IPS-NIHi7 (cell line): ENCODE results near the gene SH3BP5.

Experiments used
- DNase-seq: peaks from one replicate; pipeline ENCODE4 v3.0.0; 2012; ENCODE audit warnings: mixed read lengths; ENCODE audit errors: extremely low spot score

The SH3BP5 gene

GRCh38 chr3:15243822-15244482, 88.4 kb downstream of the SH3BP5 start:
- DNase-seq: no peak

GRCh38 chr3:15241341-15241740, 91.0 kb downstream of the SH3BP5 start:
- DNase-seq: peak; percentile 23

GRCh38 chr3:15229262-15229661, 103.1 kb downstream of the SH3BP5 start:
- DNase-seq: no peak

- no peak for DNase-seq
Observed at GRCh38 chr3:15228147-15228546, 104.2 kb downstream of the SH3BP5 start.

DNA sequence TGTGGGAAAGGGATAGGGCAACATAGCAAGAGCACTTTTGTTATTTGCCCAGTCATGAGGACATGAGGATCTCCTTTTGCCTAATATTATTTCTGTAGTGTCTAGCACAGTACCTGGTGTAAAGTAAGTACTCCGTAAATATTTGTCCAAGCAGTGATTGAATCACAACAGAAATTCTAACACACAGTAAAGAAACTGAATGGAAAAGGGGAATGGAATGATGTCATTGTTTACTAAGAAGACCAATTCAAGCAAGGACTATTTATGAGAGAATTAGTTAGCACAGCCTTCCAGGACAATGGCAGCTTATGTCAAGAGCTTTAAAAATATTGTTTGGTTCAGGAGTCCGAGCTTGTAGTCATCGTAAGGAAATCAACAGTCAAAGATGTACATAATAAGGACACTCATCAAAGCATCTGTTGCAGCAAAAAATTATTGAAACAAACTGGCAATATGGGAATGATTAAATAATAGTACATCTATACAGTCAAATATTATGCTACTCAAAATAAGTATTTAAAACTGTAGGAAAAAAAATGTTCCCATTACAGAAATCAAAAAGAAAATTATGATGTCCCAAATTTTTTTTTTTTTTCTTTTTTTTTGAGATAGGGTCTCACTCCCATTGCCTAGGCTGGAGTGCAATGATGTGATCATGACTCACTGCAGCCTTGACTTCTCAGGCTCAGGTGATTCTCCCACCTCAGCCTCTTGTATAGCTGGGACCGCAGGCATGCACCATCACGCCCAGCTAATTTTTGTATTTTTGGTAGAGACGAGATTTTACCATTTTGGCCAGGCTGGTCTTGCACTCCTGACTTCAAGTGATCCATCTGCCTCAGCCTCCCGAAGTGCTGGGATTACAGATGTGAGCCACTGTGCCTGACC, 108.5 kb downstream of the SH3BP5 start:
- no peak for DNase-seq

DNA sequence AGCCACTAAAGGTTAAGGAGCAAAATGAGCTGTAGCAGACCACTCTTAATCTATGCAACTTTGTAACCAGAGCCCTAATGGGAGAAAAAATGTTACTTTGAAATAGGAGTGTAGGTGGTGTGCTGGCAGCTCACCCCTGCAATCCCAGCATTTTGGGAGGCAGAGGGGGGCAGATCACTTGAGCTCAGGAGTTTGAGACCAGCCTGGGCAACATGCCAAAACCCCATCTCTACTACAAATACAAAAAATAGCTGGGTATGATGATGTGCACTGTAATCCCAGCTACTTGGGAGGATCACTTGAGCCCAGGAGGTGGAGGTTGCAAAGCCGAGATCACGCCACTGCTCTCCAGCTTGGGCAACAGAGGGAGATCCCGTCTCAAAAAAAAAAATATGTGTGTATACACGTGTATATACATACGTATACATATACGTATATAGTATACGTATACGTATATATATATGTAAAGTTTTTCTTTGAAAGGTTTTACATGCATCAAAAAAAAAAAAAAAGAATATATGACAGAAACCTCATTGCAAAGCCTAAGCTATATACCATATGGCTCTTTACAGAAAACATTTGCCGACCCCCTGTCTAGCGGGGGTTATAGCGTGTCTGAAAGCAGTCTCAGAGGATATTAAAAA, 110.7 kb downstream of the SH3BP5 start:
- DNase-seq: no peak

- no peak for DNase-seq
Observed at GRCh38 chr3:15220661-15221060, 111.7 kb downstream of the SH3BP5 start.

DNA sequence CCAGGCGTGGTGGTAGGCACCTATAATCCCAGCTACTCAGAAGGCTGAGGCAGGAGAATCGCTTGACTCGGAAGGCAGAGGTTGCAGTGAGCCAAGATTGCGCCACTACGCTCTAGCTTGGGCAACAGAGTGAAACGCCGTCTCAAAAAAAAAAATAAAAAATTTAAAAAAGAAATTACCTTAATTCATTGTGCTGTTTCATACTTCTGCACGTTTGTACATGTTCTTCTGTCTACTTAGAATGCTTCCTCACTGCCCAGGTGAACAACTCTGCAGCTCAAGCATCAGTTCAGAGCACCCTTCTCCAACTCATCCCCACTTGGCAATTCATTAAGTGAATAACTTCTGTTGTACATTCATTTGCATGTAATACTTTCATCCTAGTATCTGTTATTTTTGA, 112.3 kb downstream of the SH3BP5 start:
- no peak for DNase-seq

DNA sequence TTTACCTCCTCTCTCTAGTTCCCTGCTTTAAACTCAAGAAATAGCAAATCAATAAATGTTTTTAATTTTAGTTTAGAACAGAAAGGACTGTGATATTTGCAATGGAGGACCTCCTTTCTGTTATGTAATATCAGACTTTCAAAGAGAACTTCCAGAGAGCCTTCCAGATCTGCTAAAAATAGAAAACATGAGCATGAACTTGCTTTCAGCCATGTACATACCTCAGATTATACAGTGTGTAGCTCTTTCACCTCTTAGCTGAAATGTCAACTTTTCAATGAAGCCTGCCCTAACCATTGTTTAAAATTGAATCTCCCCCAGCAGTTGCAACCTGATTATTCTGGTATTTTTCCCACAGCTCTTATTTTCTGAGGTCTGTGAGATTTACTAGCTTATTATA, 113.7 kb downstream of the SH3BP5 start:
- no peak for DNase-seq

- DNase-seq: no peak
Observed at GRCh38 chr3:15217841-15218267, 114.5 kb downstream of the SH3BP5 start.

DNA sequence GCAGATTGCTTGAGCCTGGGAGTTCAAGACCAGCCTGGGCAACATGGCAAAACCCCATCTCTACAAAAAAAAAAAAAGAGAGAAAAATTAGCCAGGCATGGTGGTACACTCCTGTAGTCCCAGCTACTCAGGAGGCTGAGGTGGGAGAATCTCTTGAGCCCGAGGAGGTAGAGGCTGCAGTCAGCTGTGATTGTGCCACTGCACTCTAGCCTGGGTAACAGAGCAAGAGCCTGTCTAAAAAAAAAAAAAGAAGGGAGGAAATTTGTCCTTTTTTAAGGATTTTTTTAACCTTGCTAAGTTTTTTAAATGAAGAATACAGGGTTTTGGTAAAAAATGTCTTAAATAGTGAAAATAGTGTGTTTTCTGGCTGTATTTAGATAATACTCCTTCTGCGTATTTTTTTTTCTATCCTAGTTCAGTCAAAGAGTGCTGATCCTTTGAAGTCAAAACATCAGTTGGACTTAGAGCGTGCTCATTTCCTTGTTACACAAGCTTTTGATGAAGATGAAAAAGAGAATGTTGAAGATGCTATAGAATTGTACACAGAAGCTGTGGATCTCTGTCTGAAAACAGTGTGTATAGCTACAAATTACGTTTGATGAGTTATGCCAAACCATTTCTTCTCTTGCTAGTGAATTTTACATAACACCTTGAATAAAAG, 115.2 kb downstream of the SH3BP5 start:
- no peak for DNase-seq

GRCh38 chr3:15216501-15216900, 115.9 kb downstream of the SH3BP5 start:
- no peak for DNase-seq

- DNase-seq: no peak
Observed at GRCh38 chr3:15215996-15216395, 116.4 kb downstream of the SH3BP5 start.

- no peak for DNase-seq
Observed at GRCh38 chr3:15214758-15215157, 117.6 kb downstream of the SH3BP5 start.

DNA sequence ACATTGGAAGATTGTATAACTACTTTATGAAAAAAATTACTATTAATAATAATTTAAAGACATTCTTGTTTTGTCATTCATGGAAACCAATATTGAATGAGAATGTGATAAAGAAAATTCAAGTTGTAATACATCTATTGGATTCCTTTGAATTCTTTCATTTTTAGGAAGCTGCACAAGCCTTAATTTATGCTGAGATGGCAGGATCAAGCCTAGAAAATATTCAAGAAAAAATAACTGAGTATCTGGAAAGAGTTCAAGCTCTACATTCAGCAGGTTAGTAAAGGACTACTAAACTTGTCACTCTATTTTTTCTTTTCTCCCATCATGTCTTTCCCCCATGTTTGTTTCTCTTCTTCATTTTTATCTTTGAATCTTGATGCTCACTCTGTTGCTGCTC, 120.4 kb downstream of the SH3BP5 start:
- DNase-seq: no peak

GRCh38 chr3:15207836-15208504, 124.4 kb downstream of the SH3BP5 start:
- no peak for DNase-seq

DNA sequence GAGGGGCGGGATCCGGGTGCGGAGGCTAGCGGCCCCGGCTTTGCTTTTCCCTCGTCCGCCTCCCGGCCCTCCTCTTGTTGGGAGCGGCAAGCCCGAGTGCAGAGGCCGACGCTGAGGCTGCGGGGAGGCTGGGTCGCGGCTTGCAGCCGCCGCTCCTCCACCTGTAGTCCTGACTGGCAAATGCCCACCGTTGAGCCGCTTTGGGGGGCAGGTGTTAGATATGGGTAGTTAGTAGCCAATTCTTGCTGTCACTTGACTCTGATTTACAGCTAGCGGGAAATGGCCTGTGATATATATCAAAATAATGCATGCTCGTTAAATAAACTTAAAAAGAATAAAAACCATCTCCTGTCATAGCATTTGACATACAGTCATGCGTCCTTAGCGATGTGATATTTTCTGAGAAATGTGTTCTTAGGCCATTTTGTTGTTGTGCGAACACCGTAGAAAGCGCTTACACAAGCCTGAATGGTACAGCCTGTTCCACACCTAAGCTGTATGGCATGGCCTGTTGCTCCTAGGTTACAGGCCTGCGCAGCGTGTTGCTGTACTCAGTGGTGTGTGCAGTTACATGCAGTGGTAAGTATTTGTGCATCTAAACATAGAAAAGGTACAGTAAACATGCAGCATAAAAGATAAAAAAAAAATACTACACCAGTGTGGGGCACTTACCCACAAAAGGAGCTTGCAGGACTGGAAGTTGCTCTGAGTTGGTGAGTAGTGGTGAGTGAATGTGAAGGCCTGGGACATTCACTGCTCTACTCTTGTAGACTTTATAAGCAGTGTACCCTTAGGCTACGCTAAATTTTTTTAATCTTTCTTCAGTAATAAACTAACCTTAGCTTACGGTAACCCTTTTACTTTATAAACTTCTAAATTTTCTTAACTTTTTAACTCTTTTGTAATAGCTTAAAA, 125.5 kb downstream of the SH3BP5 start:
- DNase-seq: peak; percentile 69

DNA sequence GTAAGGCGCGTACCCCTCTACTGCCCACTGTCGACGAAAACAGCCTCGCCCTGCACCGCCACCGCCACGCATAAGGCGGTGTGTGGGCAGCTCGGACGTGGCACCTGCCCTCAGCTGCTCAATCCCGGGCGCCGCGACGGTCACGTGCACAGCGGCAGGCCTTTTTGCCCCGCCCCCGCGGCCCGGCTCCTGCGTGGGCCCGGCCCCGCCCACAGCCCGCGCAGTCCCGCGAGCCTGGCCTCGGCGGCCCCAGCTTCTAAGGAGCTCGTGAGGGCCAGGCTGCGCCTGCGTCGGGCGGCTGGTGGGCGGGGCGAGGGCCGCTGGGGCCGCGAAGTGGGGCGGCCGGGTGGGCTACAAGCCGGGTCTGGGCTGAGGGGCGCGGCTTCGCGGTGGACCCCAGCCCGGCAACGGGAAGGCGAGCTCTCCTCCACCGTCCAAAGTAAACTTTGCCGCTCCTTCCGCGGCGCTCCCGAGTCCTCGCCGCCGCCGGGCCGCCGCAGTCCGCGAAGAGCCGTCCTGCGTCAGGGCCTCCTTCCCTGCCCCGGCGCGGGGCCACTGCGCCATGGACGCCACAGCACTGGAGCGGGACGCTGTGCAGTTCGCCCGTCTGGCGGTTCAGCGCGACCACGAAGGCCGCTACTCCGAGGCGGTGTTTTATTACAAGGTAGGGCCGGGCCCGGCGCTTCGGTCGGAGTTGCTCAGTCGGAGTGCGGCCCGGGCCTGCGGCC, 126.3 kb downstream of the SH3BP5 start, which contains the start of gene CAPN7:
CAPN7 (plus strand) TSS at position 313 of the 728 bp plus-strand sequence; CDS start at position 563, 250 bp downstream.
- DNase-seq: peak; percentile 94

GRCh38 chr3:15205482-15205933, 126.9 kb downstream of the SH3BP5 start:
- DNase-seq: no peak
